GM21576 (cell line): Measurements from ENCODE around the gene GUCY2D.
"Not testable (repeated sequence)": the region's sequence is repeated elsewhere in the genome, so short reads cannot be mapped to it uniquely, and the experiment has no call there.

Experiments
- ATAC-seq: cut with Tn5 transposase; IDR thresholded peaks from one replicate; pipeline ENCODE4 v1.9.1; 2021; ENCODE audit warnings: mild to moderate bottlenecking, moderate library complexity; ENCODE audit not compliant: unreplicated experiment

The GUCY2D gene

GRCh38 chr17:8001976-8002720, at the start of gene GUCY2D:
GUCY2D (plus strand) TSS chr17:8002615; CDS start chr17:8003048, 433 bp downstream.
- ATAC-seq: no peak

DNA sequence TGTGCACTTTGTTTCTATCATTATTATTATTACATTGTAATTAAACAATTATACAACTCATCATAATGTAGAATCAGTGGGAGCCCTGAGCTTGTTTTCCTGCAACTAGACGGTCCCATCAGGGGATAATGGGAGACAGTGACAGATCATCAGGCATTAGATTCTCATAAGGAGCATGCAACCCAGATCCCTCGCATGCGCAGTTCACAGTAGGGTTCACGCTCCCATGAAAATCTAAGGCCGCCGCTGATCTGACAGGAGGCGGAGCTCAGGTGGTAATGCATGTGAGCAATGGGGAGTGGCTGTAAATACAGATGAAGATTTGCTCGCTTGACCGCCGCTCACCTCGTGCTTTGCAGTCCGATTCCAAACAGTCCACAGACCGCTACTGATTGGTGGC, 49.1 kb upstream of the GUCY2D start:
- ATAC-seq: not testable (repeated sequence)

- ATAC-seq: no peak
Measured at GRCh38 chr17:7955414-7956227, 46.8 kb upstream of the GUCY2D start.

DNA sequence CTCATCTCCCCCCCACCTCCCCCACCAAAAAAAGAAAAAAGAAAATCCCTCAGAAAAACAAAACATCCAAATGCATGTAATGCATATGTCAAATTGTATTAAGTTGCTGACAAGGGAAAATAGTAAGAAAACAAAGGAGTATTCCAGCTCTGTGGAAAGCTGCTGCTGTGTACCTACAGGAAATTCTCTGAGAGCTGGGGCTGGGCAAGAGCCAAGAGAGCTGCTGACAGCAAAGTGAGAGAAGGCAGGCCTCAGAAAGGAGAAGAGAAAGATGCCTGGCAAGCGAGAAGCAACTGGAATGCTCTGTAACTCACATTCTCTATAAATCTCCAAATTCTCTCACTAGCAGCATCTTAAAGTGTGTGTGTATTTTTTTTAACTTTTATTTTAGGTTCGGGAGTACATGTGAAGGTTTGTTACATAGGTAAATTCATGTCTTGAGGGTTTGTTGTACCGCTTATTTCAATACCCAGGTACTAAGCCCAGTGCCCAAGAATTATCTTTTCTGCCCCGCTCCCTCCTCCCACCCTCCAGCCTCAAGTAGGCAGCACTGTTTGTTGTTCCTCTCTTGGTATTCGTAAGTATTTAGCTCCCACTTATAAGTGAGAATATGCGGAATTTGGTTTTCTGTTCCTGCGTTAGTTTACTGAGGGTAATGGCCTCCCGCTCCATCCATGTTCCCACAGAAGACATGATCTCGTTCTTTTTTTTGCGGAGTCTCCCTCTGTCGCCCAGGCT, 46.0 kb upstream of the GUCY2D start:
- no peak for ATAC-seq

GRCh38 chr17:7959503-7960253, 42.7 kb upstream of the GUCY2D start:
- no peak for ATAC-seq

GRCh38 chr17:7961421-7961820, 41.0 kb upstream of the GUCY2D start:
- no peak for ATAC-seq

DNA sequence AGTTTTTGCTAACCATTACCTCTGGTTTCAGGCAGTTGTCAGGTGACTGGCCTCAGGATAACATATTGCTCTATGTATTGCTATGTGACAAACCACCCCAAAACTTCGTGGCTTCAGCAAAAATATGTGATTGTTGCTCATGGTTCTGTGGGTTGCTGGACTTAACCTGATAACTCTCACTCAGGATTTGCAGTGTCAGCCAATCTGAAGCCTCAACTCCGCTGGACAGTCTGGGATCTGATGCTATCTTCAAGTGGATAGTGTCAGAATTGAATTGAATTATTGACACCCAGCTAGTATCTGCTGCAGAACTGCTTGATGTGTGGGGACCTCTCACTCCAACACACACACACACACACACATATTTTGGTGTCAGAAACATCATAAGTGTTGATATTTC, 34.7 kb upstream of the GUCY2D start:
- no peak for ATAC-seq

- no peak for ATAC-seq
Measured at GRCh38 chr17:7969433-7969832, 33.0 kb upstream of the GUCY2D start.

DNA sequence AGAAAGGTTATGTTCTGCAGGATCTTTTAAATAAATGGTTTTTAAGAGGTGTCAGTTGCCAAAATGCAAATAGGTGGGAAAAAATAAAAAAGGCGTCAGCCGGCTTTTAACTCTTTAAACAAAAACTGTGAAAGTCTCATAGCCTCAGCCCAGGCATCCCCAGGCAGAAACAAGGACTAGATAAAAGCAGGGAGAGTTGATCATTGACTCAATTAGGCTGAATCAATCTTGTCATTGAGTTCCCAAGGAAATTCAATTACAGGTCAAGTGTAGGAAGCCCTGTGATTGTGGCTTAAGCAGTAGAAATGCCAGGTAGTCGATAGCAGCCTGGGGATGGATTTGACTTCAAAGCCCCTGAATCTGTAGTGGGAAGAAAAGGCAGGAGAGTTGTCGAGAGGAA, 30.8 kb upstream of the GUCY2D start:
- ATAC-seq: no peak

DNA sequence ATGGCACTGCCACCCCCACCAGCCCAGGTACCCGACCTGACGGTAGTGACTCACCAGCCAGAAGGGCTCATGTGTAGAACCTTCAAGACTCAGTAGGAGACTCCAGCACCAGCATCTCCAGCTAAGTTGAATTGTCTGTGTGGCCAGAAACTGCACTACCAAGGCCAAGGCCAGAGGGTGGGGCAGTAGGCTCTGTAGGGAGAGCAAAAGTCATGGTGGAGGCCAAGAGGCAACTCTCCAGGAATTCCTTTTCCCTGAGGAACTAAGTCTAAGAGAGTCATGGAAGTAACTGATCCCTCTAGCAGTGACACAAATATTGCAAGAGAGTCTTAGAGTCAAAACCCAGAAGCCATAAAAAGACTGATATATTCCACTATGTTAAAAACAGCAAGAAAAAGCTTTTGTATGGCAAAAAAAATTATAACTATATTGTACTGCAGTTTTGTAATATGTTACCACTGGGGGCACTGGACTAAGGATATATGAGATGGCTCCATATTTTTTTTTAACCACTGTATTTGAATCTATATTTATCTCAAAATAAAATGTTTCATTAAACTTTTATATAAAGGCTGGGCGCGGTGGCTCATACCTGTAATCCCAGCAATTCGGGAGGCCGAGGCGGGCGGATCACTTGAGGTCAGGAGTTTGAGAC, 30.2 kb upstream of the GUCY2D start:
- ATAC-seq: no peak

DNA sequence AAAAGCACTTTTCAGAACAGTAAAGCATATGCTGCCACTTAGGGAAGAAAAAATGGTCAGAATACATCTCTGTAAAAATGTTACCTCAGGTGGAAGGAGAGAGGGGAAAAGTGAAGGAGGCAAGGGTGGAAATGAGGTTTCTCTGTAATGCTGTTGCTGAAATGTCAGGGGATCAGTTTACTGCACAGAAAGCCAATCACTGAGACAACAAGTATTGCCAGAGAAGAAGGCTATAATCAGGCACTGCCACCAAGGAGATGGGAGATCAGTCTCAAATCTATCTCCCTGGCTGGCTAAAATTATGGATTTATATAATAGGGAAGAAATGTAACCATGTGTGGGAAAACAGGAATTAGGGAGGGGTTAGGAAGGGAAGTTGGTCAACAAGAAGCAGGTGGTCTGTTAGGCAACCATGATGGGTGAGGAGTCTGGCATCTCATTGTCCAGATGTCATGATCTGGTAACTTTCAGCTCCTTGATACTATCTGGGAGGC, 27.7 kb upstream of the GUCY2D start:
- ATAC-seq: no peak

DNA sequence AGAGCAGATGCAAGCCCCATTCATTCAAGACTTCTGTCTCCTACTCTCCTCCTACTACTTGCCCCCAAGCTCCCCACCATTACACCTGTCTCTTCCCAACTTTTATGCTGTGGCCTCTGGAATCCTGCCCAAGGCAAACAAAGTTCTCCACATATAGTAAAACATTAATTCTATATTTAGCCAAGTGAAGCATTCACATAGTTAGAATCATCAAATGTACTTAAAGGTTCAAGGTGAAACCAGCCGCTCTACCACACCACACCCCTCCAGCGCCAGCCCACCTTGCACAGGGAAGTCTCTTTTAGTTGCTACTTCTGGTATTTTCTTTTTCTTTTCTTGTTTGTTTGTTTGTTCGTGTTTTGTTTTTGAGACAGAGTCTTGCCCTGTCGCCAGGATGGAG, 25.4 kb upstream of the GUCY2D start:
- no peak for ATAC-seq

- ATAC-seq: no peak
Measured at GRCh38 chr17:7977805-7978204, 24.6 kb upstream of the GUCY2D start.

DNA sequence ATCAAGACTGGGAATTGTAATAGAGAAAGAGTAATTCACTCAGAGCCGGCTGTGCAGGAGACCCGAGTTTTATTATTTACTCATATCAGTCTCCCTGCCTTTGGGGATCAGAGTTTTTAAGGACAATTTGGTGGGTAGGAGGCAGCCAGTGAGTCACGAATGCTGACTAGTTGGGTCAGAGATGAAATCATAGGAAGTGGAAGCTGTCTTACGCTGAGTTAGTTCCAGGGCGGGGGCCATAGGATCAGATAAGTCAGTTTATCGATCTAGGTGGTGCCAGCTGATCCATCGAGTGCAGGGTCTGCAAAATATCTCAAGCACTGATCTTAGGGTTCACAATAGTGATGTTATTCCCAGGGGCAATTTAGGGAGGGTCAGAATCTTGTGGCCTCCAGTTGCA, 20.2 kb upstream of the GUCY2D start:
- no peak for ATAC-seq

DNA sequence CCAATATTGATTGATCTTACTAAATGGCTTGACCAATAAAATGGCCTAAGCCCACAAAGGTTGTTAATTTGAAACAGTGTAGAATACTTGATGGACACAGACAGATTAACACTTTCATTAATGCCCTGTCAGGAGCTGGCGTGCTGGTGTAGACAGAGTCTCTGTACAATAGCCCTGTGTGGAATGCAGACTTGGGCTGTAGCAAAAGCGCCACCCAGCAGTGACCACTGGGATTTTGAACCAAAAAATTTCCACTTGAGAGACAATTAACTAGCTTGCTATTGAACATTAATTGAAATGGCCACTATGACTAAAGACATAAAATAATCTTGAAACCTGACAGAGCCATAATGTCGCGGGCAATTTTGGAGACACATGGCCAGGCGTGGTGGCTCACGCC, 19.7 kb upstream of the GUCY2D start:
- ATAC-seq: no peak

- ATAC-seq: no peak
Measured at GRCh38 chr17:7984904-7985303, 17.5 kb upstream of the GUCY2D start.

DNA sequence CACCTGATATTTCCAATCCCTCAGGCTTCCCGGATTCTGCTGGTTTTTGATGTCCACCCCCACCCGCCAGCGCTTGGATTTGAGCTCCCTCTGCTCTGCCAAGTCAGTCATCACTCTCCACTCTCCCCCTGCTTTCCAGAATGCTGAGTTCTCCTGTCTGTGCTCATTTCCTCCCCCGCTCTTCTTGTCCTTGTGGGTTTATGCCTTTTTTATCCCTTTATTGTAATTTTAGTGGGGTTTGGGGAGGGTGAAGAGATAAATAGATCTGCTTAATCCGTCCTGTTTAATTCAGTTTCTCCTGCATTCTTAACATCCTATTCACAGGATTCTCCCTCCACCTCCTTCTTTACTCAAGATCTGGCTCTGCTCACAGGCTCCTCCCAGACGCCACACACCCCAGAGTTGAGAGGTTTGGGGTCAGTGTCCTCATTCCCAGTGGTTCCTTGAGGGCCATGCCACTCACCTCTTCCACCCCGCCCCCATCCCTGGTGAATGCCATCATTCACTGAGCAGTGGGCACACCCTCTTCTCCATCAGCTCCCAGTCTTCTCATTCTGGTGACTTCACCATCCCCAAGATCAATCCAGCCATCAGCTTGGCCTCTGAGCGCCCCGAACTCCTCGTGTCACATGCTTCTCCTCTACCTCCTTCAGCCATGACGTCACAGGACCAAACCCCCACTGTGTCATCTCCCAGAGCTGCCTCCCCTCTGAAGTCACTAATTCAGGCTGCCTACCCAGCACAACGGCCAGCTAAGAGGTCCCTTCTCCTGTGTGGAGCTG, 15.1 kb upstream of the GUCY2D start:
- ATAC-seq: no peak

GRCh38 chr17:7988750-7989178, 13.7 kb upstream of the GUCY2D start:
- ATAC-seq: no peak
